ENCODE measurements around the gene THBS2.

Gene THBS2

DNA sequence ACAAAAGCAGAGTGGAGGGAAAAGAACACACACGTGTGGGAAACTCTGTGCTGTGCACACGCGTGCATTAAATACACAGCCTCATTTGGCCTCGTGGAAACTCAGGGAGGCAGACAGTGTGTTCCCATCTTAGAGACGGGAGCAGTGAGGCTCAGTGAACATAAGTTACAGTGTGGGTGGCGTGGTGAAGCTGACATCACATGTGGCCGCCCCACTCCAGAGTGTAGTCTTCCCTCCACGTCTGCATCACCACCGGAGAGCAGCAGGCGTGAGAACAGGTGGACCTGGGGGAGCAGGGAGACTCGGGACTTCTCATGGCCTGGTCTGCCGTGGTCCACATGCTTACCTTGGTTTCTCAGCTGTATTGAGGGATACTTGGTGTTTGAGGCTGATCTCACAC, 51.7 kb downstream of the THBS2 start:
- TF ChIP-seq, protein P1, sequence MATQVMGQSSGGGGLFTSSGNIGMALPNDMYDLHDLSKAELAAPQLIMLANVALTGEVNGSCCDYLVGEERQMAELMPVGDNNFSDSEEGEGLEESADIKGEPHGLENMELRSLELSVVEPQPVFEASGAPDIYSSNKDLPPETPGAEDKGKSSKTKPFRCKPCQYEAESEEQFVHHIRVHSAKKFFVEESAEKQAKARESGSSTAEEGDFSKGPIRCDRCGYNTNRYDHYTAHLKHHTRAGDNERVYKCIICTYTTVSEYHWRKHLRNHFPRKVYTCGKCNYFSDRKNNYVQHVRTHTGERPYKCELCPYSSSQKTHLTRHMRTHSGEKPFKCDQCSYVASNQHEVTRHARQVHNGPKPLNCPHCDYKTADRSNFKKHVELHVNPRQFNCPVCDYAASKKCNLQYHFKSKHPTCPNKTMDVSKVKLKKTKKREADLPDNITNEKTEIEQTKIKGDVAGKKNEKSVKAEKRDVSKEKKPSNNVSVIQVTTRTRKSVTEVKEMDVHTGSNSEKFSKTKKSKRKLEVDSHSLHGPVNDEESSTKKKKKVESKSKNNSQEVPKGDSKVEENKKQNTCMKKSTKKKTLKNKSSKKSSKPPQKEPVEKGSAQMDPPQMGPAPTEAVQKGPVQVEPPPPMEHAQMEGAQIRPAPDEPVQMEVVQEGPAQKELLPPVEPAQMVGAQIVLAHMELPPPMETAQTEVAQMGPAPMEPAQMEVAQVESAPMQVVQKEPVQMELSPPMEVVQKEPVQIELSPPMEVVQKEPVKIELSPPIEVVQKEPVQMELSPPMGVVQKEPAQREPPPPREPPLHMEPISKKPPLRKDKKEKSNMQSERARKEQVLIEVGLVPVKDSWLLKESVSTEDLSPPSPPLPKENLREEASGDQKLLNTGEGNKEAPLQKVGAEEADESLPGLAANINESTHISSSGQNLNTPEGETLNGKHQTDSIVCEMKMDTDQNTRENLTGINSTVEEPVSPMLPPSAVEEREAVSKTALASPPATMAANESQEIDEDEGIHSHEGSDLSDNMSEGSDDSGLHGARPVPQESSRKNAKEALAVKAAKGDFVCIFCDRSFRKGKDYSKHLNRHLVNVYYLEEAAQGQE (IDR thresholded peaks at IDR 0.05; ENCODE audit: insufficient read depth in 1 of 2, low read depth in 2 of 2, low read length in 2 of 2) = no peak
- no peak for TF ChIP-seq POLR2AphosphoS5 (IDR thresholded peaks at IDR 0.05; ENCODE audit: low read depth, low read length)
- TF ChIP-seq FOXP2 (optimal IDR thresholded peaks at IDR 0.05; ENCODE audit: borderline replicate concordance, extremely low read depth, extremely low read length, insufficient read depth) = no peak
- no peak for TF ChIP-seq TAF1 (IDR thresholded peaks at IDR 0.05; ENCODE audit: borderline replicate concordance, insufficient read depth, low read length)
- TF ChIP-seq SIN3A (IDR thresholded peaks at IDR 0.05; ENCODE audit: borderline replicate concordance, insufficient read depth, low read length) = no peak

DNA sequence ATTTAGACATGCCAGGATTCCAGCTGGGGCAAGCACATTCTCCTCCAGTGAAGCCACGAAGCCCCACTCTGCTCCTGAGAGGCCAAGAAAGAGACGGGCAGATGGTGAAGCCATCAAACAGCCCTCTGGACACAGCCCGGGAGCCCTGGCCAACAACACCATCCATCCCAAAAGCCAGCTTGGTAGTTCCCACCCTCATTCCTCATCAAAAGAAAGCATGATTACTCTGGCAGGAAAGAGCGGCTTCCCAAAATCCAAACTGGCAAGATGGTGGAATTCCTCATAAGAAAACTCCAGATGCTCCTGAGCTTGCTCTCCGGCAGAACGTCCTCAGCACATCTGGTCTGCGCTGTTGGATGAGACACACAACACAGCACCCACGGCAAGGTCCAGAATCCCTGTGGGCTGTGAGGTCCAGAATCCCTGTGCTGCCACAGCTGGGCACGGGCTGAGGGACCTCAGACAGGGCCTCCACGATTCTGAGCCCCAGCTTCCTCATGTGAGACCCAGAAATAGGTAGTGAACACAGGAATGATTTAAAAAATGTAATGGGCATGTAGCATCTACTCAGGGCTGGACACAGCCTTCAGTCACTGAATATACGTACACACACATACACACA, 52.6 kb downstream of the THBS2 start:
- TF ChIP-seq, protein P1 (IDR thresholded peaks at IDR 0.05; ENCODE audit: insufficient read depth in 1 of 2, low read depth in 2 of 2, low read length in 2 of 2) = no peak
- no peak for TF ChIP-seq SIN3A (IDR thresholded peaks at IDR 0.05; ENCODE audit: borderline replicate concordance, insufficient read depth, low read length)
- no peak for TF ChIP-seq POLR2AphosphoS5 (IDR thresholded peaks at IDR 0.05; ENCODE audit: low read depth, low read length)
- TF ChIP-seq TAF1 (IDR thresholded peaks at IDR 0.05; ENCODE audit: borderline replicate concordance, insufficient read depth, low read length) = no peak
- no peak for TF ChIP-seq FOXP2 (optimal IDR thresholded peaks at IDR 0.05; ENCODE audit: borderline replicate concordance, extremely low read depth, extremely low read length, insufficient read depth)

DNA sequence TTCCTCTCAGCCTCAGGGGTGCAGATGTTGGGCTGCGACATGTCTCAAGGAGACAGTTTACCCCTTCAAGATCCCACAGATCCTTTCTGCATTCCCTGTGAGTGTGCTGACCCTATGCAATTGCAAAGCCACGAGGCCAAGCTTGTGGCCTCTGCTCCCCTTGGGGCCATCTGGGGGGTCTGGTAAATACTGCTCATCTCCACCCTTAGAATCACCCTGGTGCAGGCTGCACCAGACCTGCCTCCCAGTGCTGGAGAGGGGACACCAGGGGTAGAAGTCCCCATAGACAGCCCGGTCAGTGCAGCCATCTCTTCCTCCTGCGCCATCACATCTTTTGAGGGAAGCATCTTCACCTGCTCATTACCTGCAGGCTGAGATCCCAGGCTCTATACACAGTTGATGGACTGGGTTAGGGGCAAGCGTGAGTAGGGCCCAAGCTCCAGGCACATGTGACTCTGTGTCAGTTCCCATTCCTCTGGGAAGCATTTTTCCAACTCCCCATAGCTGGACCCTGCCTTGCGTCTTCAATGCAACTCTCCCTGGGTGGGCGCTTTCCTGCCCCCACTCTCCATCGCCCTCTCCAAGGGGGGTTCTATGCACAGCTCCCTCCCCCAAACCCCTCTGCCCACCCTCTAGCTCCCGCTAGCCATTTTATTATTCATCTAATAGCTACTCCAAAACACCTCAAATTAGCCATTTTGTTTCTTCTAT, 53.9 kb downstream of the THBS2 start:
- TF ChIP-seq FOXP2 (optimal IDR thresholded peaks at IDR 0.05; ENCODE audit: borderline replicate concordance, extremely low read depth, extremely low read length, insufficient read depth) = no peak
- no peak for TF ChIP-seq TAF1 (IDR thresholded peaks at IDR 0.05; ENCODE audit: borderline replicate concordance, insufficient read depth, low read length)
- no peak for TF ChIP-seq POLR2AphosphoS5 (IDR thresholded peaks at IDR 0.05; ENCODE audit: low read depth, low read length)
- no peak for TF ChIP-seq SIN3A (IDR thresholded peaks at IDR 0.05; ENCODE audit: borderline replicate concordance, insufficient read depth, low read length)
- TF ChIP-seq, protein P1 (IDR thresholded peaks at IDR 0.05; ENCODE audit: insufficient read depth in 1 of 2, low read depth in 2 of 2, low read length in 2 of 2) = no peak

DNA sequence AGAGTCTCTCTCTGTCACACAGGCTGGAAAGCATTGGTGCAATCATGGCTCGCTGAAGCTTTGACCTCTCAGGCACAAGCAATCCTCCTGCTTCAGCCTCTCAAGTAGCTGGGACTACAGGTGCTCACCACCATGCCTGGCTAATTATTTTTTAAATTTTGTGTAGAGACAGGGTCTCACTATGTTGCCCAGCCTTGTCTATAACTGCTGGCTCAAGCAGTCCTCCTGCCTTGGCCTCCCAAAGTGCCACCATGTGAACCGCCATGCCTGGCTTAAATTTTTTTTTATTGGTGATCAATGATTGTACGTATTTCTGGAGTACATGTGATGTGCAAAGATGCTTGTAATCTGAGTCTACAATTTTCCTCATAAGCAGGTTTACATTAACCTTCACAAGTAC, 54.8 kb downstream of the THBS2 start:
- no peak for TF ChIP-seq FOXP2 (optimal IDR thresholded peaks at IDR 0.05; ENCODE audit: borderline replicate concordance, extremely low read depth, extremely low read length, insufficient read depth)

DNA sequence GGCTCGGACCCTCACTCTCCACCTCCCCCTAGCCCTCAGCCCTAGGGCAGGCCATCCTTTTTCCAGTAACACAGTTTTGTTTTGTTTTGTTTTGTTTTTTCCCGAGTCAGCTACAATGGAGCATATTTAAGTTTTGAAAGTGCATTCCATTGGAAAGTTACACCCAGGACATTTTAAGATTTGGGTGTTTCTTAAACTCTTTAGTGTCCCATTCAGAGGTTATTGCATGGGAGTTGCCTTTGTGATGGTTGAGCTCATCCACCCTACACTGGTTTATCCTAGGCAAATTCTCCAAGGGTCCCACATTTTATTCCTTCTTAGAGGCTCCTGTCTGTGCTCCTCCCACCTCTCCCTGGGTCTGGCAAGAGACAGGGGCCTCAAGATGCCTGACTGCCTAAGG, 58.9 kb downstream of the THBS2 start:
- TF ChIP-seq TAF1 (IDR thresholded peaks at IDR 0.05; ENCODE audit: borderline replicate concordance, insufficient read depth, low read length) (no peak), SIN3A (IDR thresholded peaks at IDR 0.05; ENCODE audit: borderline replicate concordance, insufficient read depth, low read length) (no peak), FOXP2 (optimal IDR thresholded peaks at IDR 0.05; ENCODE audit: borderline replicate concordance, extremely low read depth, extremely low read length, insufficient read depth) (no peak), POLR2AphosphoS5 (IDR thresholded peaks at IDR 0.05; ENCODE audit: low read depth, low read length) (no peak)
- TF ChIP-seq, protein P1 (IDR thresholded peaks at IDR 0.05; ENCODE audit: insufficient read depth in 1 of 2, low read depth in 2 of 2, low read length in 2 of 2) = no peak
